Stimulated activated CD8-positive, alpha-beta memory T cell treated with anti-CD3 and anti-CD28 coated beads, Interleukin-12 subunit alpha, Interleukin-12 subunit beta, amount 100 ng/mL, for 1 hour (primary cell): Measurements from ENCODE around the gene SYVN1.

Experiments used
- DNase-seq: peaks from one replicate; pipeline ENCODE4 v3.0.0-alpha.2; 2020; ENCODE audit warnings: low read depth

Gene SYVN1

GRCh38 chr11:65112546-65113360, 21.6 kb downstream of the SYVN1 start:
- peak; percentile 56 for DNase-seq

GRCh38 chr11:65111744-65112545, 22.4 kb downstream of the SYVN1 start, which contains the start of gene TM7SF2:
TM7SF2 (plus strand) TSS chr11:65111872; CDS start chr11:65112016, 144 bp downstream.
- DNase-seq, result peak; percentile 89

- DNase-seq, result no peak
Observed at GRCh38 chr11:65111159-65111743, 23.1 kb downstream of the SYVN1 start.

GRCh38 chr11:65110354-65110861, 23.9 kb downstream of the SYVN1 start:
- peak; percentile 93 for DNase-seq

- DNase-seq, result no peak
Observed at GRCh38 chr11:65109231-65110198, 24.8 kb downstream of the SYVN1 start.

GRCh38 chr11:65108469-65109123, 25.7 kb downstream of the SYVN1 start:
- no peak for DNase-seq

- DNase-seq, result no peak
Observed at GRCh38 chr11:65107751-65108468, 26.4 kb downstream of the SYVN1 start.

- DNase-seq, result no peak
Observed at GRCh38 chr11:65107078-65107477, 27.2 kb downstream of the SYVN1 start.

GRCh38 chr11:65104628-65105027, 29.7 kb downstream of the SYVN1 start:
- no peak for DNase-seq

GRCh38 chr11:65103476-65103875, 30.8 kb downstream of the SYVN1 start:
- no peak for DNase-seq

GRCh38 chr11:65102142-65103095, 31.9 kb downstream of the SYVN1 start:
- DNase-seq, result no peak

GRCh38 chr11:65100674-65101350, 33.5 kb downstream of the SYVN1 start:
- no peak for DNase-seq

GRCh38 chr11:65096926-65097325, 37.4 kb downstream of the SYVN1 start:
- no peak for DNase-seq

GRCh38 chr11:65095974-65096806, 38.1 kb downstream of the SYVN1 start, which contains the start of gene VPS51:
VPS51 (plus strand) TSS chr11:65096214; CDS start chr11:65096251, 37 bp downstream.
- DNase-seq, result peak; percentile 73

- no peak for DNase-seq
Observed at GRCh38 chr11:65095427-65095826, 38.9 kb downstream of the SYVN1 start.

GRCh38 chr11:65090628-65091027, 43.7 kb downstream of the SYVN1 start:
- no peak for DNase-seq

GRCh38 chr11:65089621-65090020, 44.7 kb downstream of the SYVN1 start:
- no peak for DNase-seq
